OCI-LY7 (cell line): ENCODE data around the gene OR2A14.

Experiments used
- CTCF ChIP-seq: fragments of 200-600 bp; sonication (generic); conservative IDR thresholded peaks from 2 replicates; pipeline ENCODE4 v1.5.1; 2014; ENCODE audit warnings: mild to moderate bottlenecking, antibody characterized with exemption, low read length, moderate library complexity, mixed read lengths
- EZH2phosphoT487 ChIP-seq: fragments of 200-600 bp; sonication (generic); IDR thresholded peaks from 2 replicates; pipeline ENCODE4 v1.6.1; 2018; ENCODE audit warnings: low read depth, borderline replicate concordance, mild to moderate bottlenecking, mixed run types, antibody characterized with exemption, low read length, moderate library complexity, mixed read lengths

- no peak for TF ChIP-seq CTCF
- TF ChIP-seq EZH2phosphoT487 = no peak
Measured at GRCh38 chr7:144090667-144091066, 32.3 kb upstream of the OR2A14 start.
